Nephron (organoid): ENCODE data around the gene CTIF.
"Not testable (repeated sequence)": the region's sequence is repeated elsewhere in the genome, so short reads cannot be mapped to it uniquely, and the experiment has no call there.

Experiments used
- H3K27ac Mint-ChIP-seq, 3 experiments: 2 replicates each; pipeline ENCODE4 v1.8.0; 2020; ENCODE audit warnings: mixed read lengths in 3 of 3, mild to moderate bottlenecking in 2 of 3, moderate library complexity in 1 of 3
- H3K27me3 Mint-ChIP-seq: 2 replicates; pipeline ENCODE4 v1.8.0; 2021; ENCODE audit warnings: low read depth, mild to moderate bottlenecking, moderate library complexity, mixed read lengths
- H3K36me3 Mint-ChIP-seq: 2 replicates; pipeline ENCODE4 v1.8.0; 2020; ENCODE audit warnings: low read depth, mixed read lengths
- H3K4me1 Mint-ChIP-seq: 2 replicates; pipeline ENCODE4 v1.8.0; 2020; ENCODE audit warnings: mixed read lengths
- H3K4me3 Mint-ChIP-seq, 3 experiments: 2 replicates each; pipeline ENCODE4 v1.8.0; 2020; ENCODE audit warnings: mild to moderate bottlenecking in 3 of 3, mixed read lengths in 3 of 3, moderate library complexity in 2 of 3
- H3K9me3 Mint-ChIP-seq: 2 replicates; pipeline ENCODE4 v1.8.0; 2020; ENCODE audit warnings: mixed read lengths
- CTCF ChIP-seq, 3 experiments: fragments of 200-600 bp; sonication (generic); IDR thresholded peaks; one replicate each; pipeline ENCODE4 v1.5.0; 2021; ENCODE audit warnings: antibody characterized with exemption in 3 of 3; ENCODE audit not compliant: unreplicated experiment in 3 of 3

The CTIF gene

GRCh38 chr18:48714873-48715272 lies 176.0 kb downstream of the CTIF start:
- TF ChIP-seq CTCF (IDR thresholded peaks at IDR 0.05; ENCODE audit: unreplicated experiment in 3 of 3) = no peak
- Mint-ChIP-seq H3K27me3 (no peaks in the 10 kb centered on the region), H3K4me3 (no peak overlapping the region), H3K4me1 (peaks cover 51% of the 10 kb centered on the region), H3K36me3 (peaks cover 20% of the 10 kb centered on the region), H3K27ac (no peak overlapping the region), H3K9me3 (peaks cover 4% of the 10 kb centered on the region)

GRCh38 chr18:48715711-48716361 lies 177.0 kb downstream of the CTIF start:
- Mint-ChIP-seq H3K36me3 (peaks cover 20% of the 10 kb centered on the region), H3K27ac (no peak overlapping the region), H3K27me3 (no peaks in the 10 kb centered on the region), H3K4me1 (peaks cover 60% of the 10 kb centered on the region), H3K4me3 (no peak overlapping the region), H3K9me3 (peaks cover 4% of the 10 kb centered on the region)
- no peak for TF ChIP-seq CTCF (IDR thresholded peaks at IDR 0.05; ENCODE audit: unreplicated experiment in 3 of 3)

- Mint-ChIP-seq H3K4me1 (peaks cover 59% of the 10 kb centered on the region), H3K36me3 (peaks cover 20% of the 10 kb centered on the region)
- not testable (repeated sequence) for H3K27ac Mint-ChIP-seq, H3K4me3 Mint-ChIP-seq, H3K27me3 Mint-ChIP-seq, H3K9me3 Mint-ChIP-seq
These were observed 178.4 kb downstream of the CTIF start for GRCh38 chr18:48717227-48717626.

- H3K9me3 Mint-ChIP-seq = peaks cover 4% of the 10 kb centered on the region
- no peaks in the 10 kb centered on the region for H3K27me3 Mint-ChIP-seq
- H3K27ac Mint-ChIP-seq = no peak overlapping the region
- peaks cover 20% of the 10 kb centered on the region for H3K36me3 Mint-ChIP-seq
- no peak overlapping the region for H3K4me3 Mint-ChIP-seq
- no peak for TF ChIP-seq CTCF (IDR thresholded peaks at IDR 0.05; ENCODE audit: unreplicated experiment in 3 of 3)
- H3K4me1 Mint-ChIP-seq = peaks cover 49% of the 10 kb centered on the region
These were observed 179.6 kb downstream of the CTIF start for GRCh38 chr18:48718251-48718959.

- Mint-ChIP-seq H3K27ac (peak overlapping the region in 1 of 3 experiments; percentile 50), H3K4me3 (no peak overlapping the region), H3K27me3 (no peaks in the 10 kb centered on the region), H3K4me1 (peaks cover 41% of the 10 kb centered on the region), H3K9me3 (peaks cover 4% of the 10 kb centered on the region), H3K36me3 (peaks cover 20% of the 10 kb centered on the region)
- no peak for TF ChIP-seq CTCF (IDR thresholded peaks at IDR 0.05; ENCODE audit: unreplicated experiment in 3 of 3)
These were observed 180.6 kb downstream of the CTIF start for GRCh38 chr18:48719388-48719787.

- Mint-ChIP-seq H3K4me1 (peaks cover 36% of the 10 kb centered on the region), H3K9me3 (peaks cover 4% of the 10 kb centered on the region), H3K27me3 (no peaks in the 10 kb centered on the region), H3K36me3 (peaks cover 22% of the 10 kb centered on the region), H3K27ac (peak overlapping the region in 2 of 3 experiments; percentile 11 to 50), H3K4me3 (no peak overlapping the region)
- TF ChIP-seq CTCF (IDR thresholded peaks at IDR 0.05; ENCODE audit: unreplicated experiment in 3 of 3) = no peak
These were observed 181.3 kb downstream of the CTIF start for GRCh38 chr18:48719974-48720654.
